ENCODE data around the gene PPP6R2.

- no peak for TF ChIP-seq POLR2A (IDR thresholded peaks at IDR 0.05)
- TF ChIP-seq CTCF (IDR thresholded peaks at IDR 0.05), result no peak
These were observed 147.6 kb downstream of the PPP6R2 start for GRCh38 chr22:50490531-50491308.
